ENCODE measurements around the gene FLNB.

FLNB gene

DNA sequence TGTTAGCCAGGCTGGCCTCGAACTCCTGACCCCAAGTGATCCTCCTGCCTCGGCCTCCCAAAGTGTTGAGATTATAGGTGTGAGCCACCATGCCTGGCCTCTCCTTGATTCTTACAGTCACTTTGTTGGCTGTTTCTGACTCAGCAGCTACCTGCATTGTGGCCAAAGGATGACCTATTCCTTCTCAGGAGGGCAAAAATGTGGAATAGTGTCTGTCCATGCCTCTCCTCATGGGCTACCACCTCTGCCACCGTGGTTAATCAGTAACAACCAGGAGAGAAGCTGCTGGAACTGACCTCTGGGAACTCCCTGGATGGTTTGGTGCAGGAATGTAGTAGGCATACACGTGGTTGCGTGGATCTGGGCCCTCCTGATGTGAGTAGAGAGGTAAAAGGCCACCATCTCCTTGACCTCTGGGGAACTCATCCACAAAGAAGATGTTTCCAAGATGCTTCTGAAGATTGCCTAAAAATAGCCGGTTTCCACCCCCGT is 63.3 kb downstream of the FLNB start:
- no peak for FAIRE-seq
- no peak for DNase-seq (ENCODE audit: insufficient read length, low spot score)
- no peak for TF ChIP-seq POLR2AphosphoS5 (IDR thresholded peaks at IDR 0.05; ENCODE audit: low read depth, low read length)
- no peak for TF ChIP-seq SPI1 (IDR thresholded peaks at IDR 0.05; ENCODE audit: low read depth, low read length)
- no peak for TF ChIP-seq POU2F2 (IDR thresholded peaks at IDR 0.05; ENCODE audit: low read depth, low read length)
- no peak for TF ChIP-seq POLR2A (IDR thresholded peaks at IDR 0.05; ENCODE audit: low read depth, low read length)
- no peak for TF ChIP-seq TAF1 (IDR thresholded peaks at IDR 0.05; ENCODE audit: low read depth, low read length)
- TF ChIP-seq PAX5 (IDR thresholded peaks at IDR 0.05; ENCODE audit: insufficient read depth, low read length, severe bottlenecking), result no peak

- TF ChIP-seq POU2F2 (IDR thresholded peaks at IDR 0.05; ENCODE audit: low read depth, low read length), result no peak
- no peak for TF ChIP-seq POLR2A (IDR thresholded peaks at IDR 0.05; ENCODE audit: low read depth, low read length)
- no peak for TF ChIP-seq TAF1 (IDR thresholded peaks at IDR 0.05; ENCODE audit: low read depth, low read length)
- TF ChIP-seq SPI1 (IDR thresholded peaks at IDR 0.05; ENCODE audit: low read depth, low read length), result no peak
- no peak for TF ChIP-seq PAX5 (IDR thresholded peaks at IDR 0.05; ENCODE audit: insufficient read depth, low read length, severe bottlenecking)
- TF ChIP-seq POLR2AphosphoS5 (IDR thresholded peaks at IDR 0.05; ENCODE audit: low read depth, low read length), result no peak
- FAIRE-seq (no peak), DNase-seq (ENCODE audit: insufficient read length, low spot score) (no peak)
These were observed 64.0 kb downstream of the FLNB start for GRCh38 chr3:58072052-58072762.

DNA sequence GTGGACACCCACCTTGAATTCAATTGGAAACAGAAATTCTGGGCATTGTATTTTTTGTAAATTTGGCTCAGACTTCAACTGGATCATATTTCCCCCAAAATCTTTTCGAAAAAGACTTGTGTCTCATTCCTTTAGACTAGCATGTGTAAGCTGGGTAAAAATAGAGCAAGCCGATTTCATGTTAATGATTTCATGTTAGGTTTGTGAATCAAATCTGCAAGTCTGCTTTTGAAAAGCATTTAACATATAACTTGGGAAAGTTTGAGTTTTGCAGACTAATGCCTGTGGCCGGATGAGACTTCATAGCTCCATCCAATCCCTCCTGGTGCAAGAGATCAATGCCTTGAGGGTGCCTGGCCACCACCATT is 64.5 kb downstream of the FLNB start:
- TF ChIP-seq POLR2A (IDR thresholded peaks at IDR 0.05; ENCODE audit: low read depth, low read length) (no peak), PAX5 (IDR thresholded peaks at IDR 0.05; ENCODE audit: insufficient read depth, low read length, severe bottlenecking) (no peak), SPI1 (IDR thresholded peaks at IDR 0.05; ENCODE audit: low read depth, low read length) (no peak), TAF1 (IDR thresholded peaks at IDR 0.05; ENCODE audit: low read depth, low read length) (no peak), POLR2AphosphoS5 (IDR thresholded peaks at IDR 0.05; ENCODE audit: low read depth, low read length) (no peak), POU2F2 (IDR thresholded peaks at IDR 0.05; ENCODE audit: low read depth, low read length) (no peak)
- no peak for FAIRE-seq
- DNase-seq (ENCODE audit: insufficient read length, low spot score), result no peak

DNA sequence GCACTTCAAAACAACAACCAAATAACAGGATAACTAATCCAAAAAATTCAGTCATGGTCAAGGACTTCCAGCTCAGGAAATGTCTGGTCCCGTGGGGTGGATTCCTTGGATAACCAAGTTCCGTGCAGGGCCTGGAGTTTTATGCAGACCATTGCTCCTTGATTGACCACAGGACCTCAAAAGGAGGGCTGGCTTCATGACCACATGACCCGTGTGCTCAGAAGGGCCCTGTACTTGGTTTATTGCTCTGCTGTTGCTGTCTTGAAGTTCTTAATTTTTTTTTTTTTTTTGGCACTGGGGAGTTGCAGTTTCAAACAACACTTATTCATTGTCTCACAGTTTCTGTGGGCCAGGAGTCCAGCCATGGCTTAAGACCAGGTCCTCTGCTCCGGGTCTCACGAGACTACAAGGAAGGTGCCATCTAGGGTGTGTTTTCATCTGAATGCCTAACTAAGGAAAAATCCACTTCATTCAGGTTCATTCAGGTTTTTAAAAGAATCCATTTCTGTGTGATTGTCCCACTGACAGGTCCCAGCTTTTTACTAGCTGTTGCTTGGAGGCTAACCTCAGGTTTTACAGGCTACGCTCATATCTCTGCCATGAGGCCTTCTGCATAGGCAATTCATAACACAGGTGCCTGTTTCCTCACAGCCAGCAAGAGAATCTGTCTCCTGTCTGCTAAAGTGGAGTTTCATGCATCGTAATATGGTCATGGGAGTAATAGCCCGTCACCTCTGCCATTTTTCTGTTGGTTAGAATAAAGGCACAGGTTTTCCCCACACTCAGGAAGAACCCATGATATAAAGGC is 65.3 kb downstream of the FLNB start:
- no peak for TF ChIP-seq PAX5 (IDR thresholded peaks at IDR 0.05; ENCODE audit: insufficient read depth, low read length, severe bottlenecking)
- no peak for DNase-seq (ENCODE audit: insufficient read length, low spot score)
- FAIRE-seq, result peak; percentile 28

DNA sequence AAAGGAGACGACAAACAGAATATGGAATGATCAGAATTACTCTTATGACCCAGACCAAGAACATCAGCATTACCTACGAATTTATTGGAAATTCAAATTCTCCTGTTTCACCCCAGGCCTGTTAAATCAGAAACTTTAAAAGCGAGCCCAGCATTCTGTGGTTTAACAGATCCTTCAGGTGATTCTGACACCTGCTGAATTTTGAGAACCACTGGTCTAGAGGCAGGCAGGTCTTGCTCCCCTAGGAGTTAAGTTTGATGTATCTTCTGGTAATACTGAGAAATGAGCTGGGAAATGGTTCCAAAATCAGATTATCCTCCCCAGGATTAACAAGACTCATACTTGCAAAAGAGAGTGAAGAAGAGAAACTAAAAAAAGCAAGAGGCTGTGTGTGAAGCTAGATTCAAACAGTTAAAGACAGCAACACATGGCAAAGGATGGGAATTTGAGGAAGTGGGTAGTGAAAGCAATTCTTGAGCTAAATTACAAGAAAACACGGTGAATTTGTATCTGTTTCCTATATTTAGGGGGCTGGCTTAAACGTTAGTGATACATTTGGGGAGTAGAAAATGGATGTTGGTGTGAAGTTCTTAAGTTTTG is 66.0 kb downstream of the FLNB start:
- FAIRE-seq, result peak; percentile 60
- TF ChIP-seq POLR2AphosphoS5 (IDR thresholded peaks at IDR 0.05; ENCODE audit: low read depth, low read length), result no peak
- TF ChIP-seq POU2F2 (IDR thresholded peaks at IDR 0.05; ENCODE audit: low read depth, low read length), result no peak
- no peak for TF ChIP-seq TAF1 (IDR thresholded peaks at IDR 0.05; ENCODE audit: low read depth, low read length)
- no peak for TF ChIP-seq PAX5 (IDR thresholded peaks at IDR 0.05; ENCODE audit: insufficient read depth, low read length, severe bottlenecking)
- TF ChIP-seq SPI1 (IDR thresholded peaks at IDR 0.05; ENCODE audit: low read depth, low read length), result peak; percentile 97

GRCh38 chr3:58074997-58075396 is 66.8 kb downstream of the FLNB start:
- TF ChIP-seq POU2F2 (IDR thresholded peaks at IDR 0.05; ENCODE audit: low read depth, low read length) (no peak), PAX5 (IDR thresholded peaks at IDR 0.05; ENCODE audit: insufficient read depth, low read length, severe bottlenecking) (no peak), SPI1 (IDR thresholded peaks at IDR 0.05; ENCODE audit: low read depth, low read length) (no peak), TAF1 (IDR thresholded peaks at IDR 0.05; ENCODE audit: low read depth, low read length) (no peak), POLR2A (IDR thresholded peaks at IDR 0.05; ENCODE audit: low read depth, low read length) (no peak), POLR2AphosphoS5 (IDR thresholded peaks at IDR 0.05; ENCODE audit: low read depth, low read length) (no peak)
- peak; percentile 28 for FAIRE-seq
- DNase-seq (ENCODE audit: insufficient read length, low spot score), result no peak

More for the DNA sequence above, 66.0 kb downstream of the FLNB start:
- DNase-seq (ENCODE audit: insufficient read length, low spot score), result peak; percentile 10

GRCh38 chr3:58077596-58078285 is 69.5 kb downstream of the FLNB start:
- FAIRE-seq (no peak), DNase-seq (ENCODE audit: insufficient read length, low spot score) (no peak)
- no peak for TF ChIP-seq POLR2A (IDR thresholded peaks at IDR 0.05; ENCODE audit: low read depth, low read length)
- no peak for TF ChIP-seq PAX5 (IDR thresholded peaks at IDR 0.05; ENCODE audit: insufficient read depth, low read length, severe bottlenecking)
- no peak for TF ChIP-seq SPI1 (IDR thresholded peaks at IDR 0.05; ENCODE audit: low read depth, low read length)
- no peak for TF ChIP-seq TAF1 (IDR thresholded peaks at IDR 0.05; ENCODE audit: low read depth, low read length)
- no peak for TF ChIP-seq POU2F2 (IDR thresholded peaks at IDR 0.05; ENCODE audit: low read depth, low read length)
- no peak for TF ChIP-seq POLR2AphosphoS5 (IDR thresholded peaks at IDR 0.05; ENCODE audit: low read depth, low read length)

- FAIRE-seq (no peak), DNase-seq (ENCODE audit: insufficient read length, low spot score) (no peak)
- no peak for TF ChIP-seq TAF1 (IDR thresholded peaks at IDR 0.05; ENCODE audit: low read depth, low read length)
- TF ChIP-seq POLR2AphosphoS5 (IDR thresholded peaks at IDR 0.05; ENCODE audit: low read depth, low read length), result no peak
- no peak for TF ChIP-seq SPI1 (IDR thresholded peaks at IDR 0.05; ENCODE audit: low read depth, low read length)
- no peak for TF ChIP-seq PAX5 (IDR thresholded peaks at IDR 0.05; ENCODE audit: insufficient read depth, low read length, severe bottlenecking)
- no peak for TF ChIP-seq POU2F2 (IDR thresholded peaks at IDR 0.05; ENCODE audit: low read depth, low read length)
- no peak for TF ChIP-seq POLR2A (IDR thresholded peaks at IDR 0.05; ENCODE audit: low read depth, low read length)
These were observed 70.4 kb downstream of the FLNB start for GRCh38 chr3:58078610-58079009.

DNA sequence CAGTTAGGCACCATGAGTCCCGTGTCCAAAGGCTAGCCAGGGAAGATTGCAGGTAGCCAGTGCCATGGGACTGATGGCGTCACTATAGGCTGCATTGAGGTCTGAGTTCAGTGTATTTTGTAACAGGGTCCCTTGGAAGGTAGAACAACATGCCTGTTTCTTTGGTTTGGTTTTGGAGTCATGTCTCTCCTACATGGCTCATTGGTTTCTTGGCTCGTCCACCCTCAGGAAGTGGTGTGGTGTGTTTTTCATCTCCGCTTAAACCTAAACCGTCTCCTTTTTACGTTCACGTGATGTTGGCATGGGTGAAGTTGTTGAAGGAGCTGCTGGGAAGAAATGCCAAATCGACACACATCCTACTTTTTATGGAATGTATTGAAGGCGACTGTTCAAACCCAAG is 71.6 kb downstream of the FLNB start:
- DNase-seq (ENCODE audit: insufficient read length, low spot score) (no peak), FAIRE-seq (no peak)

More for the DNA sequence above, 71.6 kb downstream of the FLNB start:
- TF ChIP-seq POLR2A (IDR thresholded peaks at IDR 0.05; ENCODE audit: low read depth, low read length) (no peak), POU2F2 (IDR thresholded peaks at IDR 0.05; ENCODE audit: low read depth, low read length) (no peak), SPI1 (IDR thresholded peaks at IDR 0.05; ENCODE audit: low read depth, low read length) (no peak), POLR2AphosphoS5 (IDR thresholded peaks at IDR 0.05; ENCODE audit: low read depth, low read length) (no peak), PAX5 (IDR thresholded peaks at IDR 0.05; ENCODE audit: insufficient read depth, low read length, severe bottlenecking) (no peak), TAF1 (IDR thresholded peaks at IDR 0.05; ENCODE audit: low read depth, low read length) (no peak)

Measured in GM12891 (cell line).